OCI-LY7 (cell line): ENCODE results near the gene CRACDL. TPM values are rescaled to one million over a fixed set of nuclear protein-coding genes. Genes with fewer than 3 reads are reported as not detected.

Experiments
- BruUV-seq: library from RNA; stranded (reverse); fragments of 400-500 nt; replicated peaks from 2 replicates; lab custom pipeline; 2021; lab: Mats Ljungman, UMichigan
- CTCF ChIA-PET: fragments of 300-600 bp; sonication (Branson Sonifier 250); formaldehyde crosslinking; loops from one replicate; lab custom pipeline; 2022; ENCODE audit warnings: antibody characterized with exemption; ENCODE audit not compliant: unreplicated experiment; lab: Charles Lee
- POLR2A ChIA-PET: fragments of 300-600 bp; sonication (Branson Sonifier 250); formaldehyde crosslinking; loops from one replicate; lab custom pipeline; 2022; ENCODE audit warnings: antibody characterized with exemption; lab: Charles Lee
- DNase-seq: peaks from one replicate; pipeline ENCODE4 v3.0.0-alpha.2; 2015; ENCODE audit warnings: low spot score
- H2AFZ ChIP-seq: fragments of 200-600 bp; sonication (generic), shearing (Covaris generic); 2 replicates; pipeline ENCODE4 v1.6.1; 2014; ENCODE audit warnings: mild to moderate bottlenecking, antibody characterized with exemption, low read length, moderate library complexity
- H3K27ac ChIP-seq: fragments of 200-600 bp; sonication (generic); 2 replicates; pipeline ENCODE4 v1.5.1; 2014; ENCODE audit warnings: mixed run types, low read depth, mild to moderate bottlenecking, moderate library complexity, low read length, inconsistent platforms; ENCODE audit not compliant: poor library complexity, severe bottlenecking
- H3K36me3 ChIP-seq: fragments of 200-600 bp; sonication (generic); 2 replicates; pipeline ENCODE4 v1.6.1; 2014; ENCODE audit warnings: mild to moderate bottlenecking, antibody characterized with exemption, low read length, moderate library complexity, mixed read lengths; ENCODE audit not compliant: insufficient read depth
- H3K4me1 ChIP-seq: fragments of 200-600 bp; sonication (generic); 2 replicates; pipeline ENCODE4 v1.5.1; 2014; ENCODE audit warnings: mild to moderate bottlenecking, low read length; ENCODE audit not compliant: insufficient read depth, poor library complexity, severe bottlenecking
- H3K4me2 ChIP-seq: fragments of 200-600 bp; sonication (generic); 2 replicates; pipeline ENCODE4 v1.6.1; 2014; ENCODE audit warnings: mild to moderate bottlenecking, low read length
- H3K4me3 ChIP-seq: fragments of 200-600 bp; sonication (generic); 2 replicates; pipeline ENCODE4 v1.5.1; 2014; ENCODE audit warnings: mild to moderate bottlenecking, low read depth, low read length; ENCODE audit not compliant: poor library complexity, severe bottlenecking
- H3K79me2 ChIP-seq: fragments of 200-600 bp; sonication (generic); 2 replicates; pipeline ENCODE4 v1.6.1; 2016; ENCODE audit warnings: low read depth, mild to moderate bottlenecking, low read length, moderate library complexity, mixed read lengths; ENCODE audit not compliant: insufficient read depth
- H3K9me2 ChIP-seq: fragments of 200-600 bp; sonication (generic); 2 replicates; pipeline ENCODE4 v1.6.1; 2016; ENCODE audit warnings: mild to moderate bottlenecking, low read length, mixed read lengths; ENCODE audit not compliant: insufficient read depth
- H3K9me3 ChIP-seq: fragments of 200-600 bp; sonication (generic); 2 replicates; pipeline ENCODE4 v1.6.1; 2014; ENCODE audit warnings: mild to moderate bottlenecking, mixed run types, low read length, mixed read lengths
- H4K20me1 ChIP-seq: fragments of 200-600 bp; sonication (generic); 2 replicates; pipeline ENCODE4 v1.6.1; 2014; ENCODE audit warnings: mild to moderate bottlenecking, antibody characterized with exemption, low read length, moderate library complexity, mixed read lengths; ENCODE audit not compliant: insufficient read depth
- EZH2phosphoT487 ChIP-seq: fragments of 200-600 bp; sonication (generic); IDR thresholded peaks from 2 replicates; pipeline ENCODE4 v1.6.1; 2018; ENCODE audit warnings: low read depth, borderline replicate concordance, mild to moderate bottlenecking, mixed run types, antibody characterized with exemption, low read length, moderate library complexity, mixed read lengths
- intact Hi-C: fragments of 100-400 bp; cut with micrococcal nuclease; formaldehyde crosslinking; loops from one replicate; pipeline ENCODE4 v1.10.0; 2022; ENCODE audit not compliant: unreplicated experiment
- total RNA-seq, 2 experiments: library from RNA; depleted of rRNA in 1 of 2; stranded (reverse); fragments of >200 nt in 1 of 2; shearing (Covaris generic) in 1 of 2; gene quantifications; 2 replicates each; pipeline ENCODE4 v1.2.3, GENCODE V29; 2014 to 2022
- TF ChIP-seq, protein P1 (sequence below): fragments of 200-600 bp; sonication (generic); conservative IDR thresholded peaks from 2 replicates; pipeline ENCODE4 v1.5.1; 2014; ENCODE audit warnings: mild to moderate bottlenecking, antibody characterized with exemption, low read length, moderate library complexity, mixed read lengths

The CRACDL gene
- total RNA-seq, 2 experiments from 2014 or later, result 0.03 to 0.13 TPM

DNA sequence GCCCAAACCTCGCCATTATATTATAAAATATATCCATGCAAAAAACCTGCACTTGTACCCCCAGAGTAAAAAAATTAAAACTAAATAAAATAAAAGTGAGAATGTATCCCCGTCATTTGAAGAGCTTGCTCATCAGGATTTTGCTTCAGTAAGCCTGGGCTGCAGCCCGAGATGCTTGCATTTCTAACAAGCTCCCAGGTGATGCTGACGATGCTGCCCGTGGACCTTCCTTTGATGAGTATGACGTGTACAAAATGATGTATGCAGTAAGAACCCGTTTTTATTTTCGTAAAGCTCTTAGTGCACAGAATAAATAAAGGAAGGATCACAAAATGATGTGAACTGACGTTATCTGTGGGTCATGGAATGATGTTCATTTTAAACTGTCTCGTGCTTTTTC, 63.5 kb downstream of the CRACDL start:
- H3K27ac ChIP-seq, result no peak overlapping the region
- no TSS peak for BruUV-seq
- H3K4me2 ChIP-seq, result no peak overlapping the region
- no peak overlapping the region for H2AFZ ChIP-seq
- ChIA-PET POLR2A (no interaction called here), CTCF (no interaction called here)
- no peaks in the 10 kb centered on the region for H3K9me2 ChIP-seq
- intact Hi-C loops, result no loop called here
- H3K79me2 ChIP-seq, result no peaks in the 10 kb centered on the region
- H3K4me1 ChIP-seq, result no peaks in the 10 kb centered on the region
- no peaks in the 10 kb centered on the region for H3K9me3 ChIP-seq
- H4K20me1 ChIP-seq, result no peaks in the 10 kb centered on the region
- TF ChIP-seq, protein P1, sequence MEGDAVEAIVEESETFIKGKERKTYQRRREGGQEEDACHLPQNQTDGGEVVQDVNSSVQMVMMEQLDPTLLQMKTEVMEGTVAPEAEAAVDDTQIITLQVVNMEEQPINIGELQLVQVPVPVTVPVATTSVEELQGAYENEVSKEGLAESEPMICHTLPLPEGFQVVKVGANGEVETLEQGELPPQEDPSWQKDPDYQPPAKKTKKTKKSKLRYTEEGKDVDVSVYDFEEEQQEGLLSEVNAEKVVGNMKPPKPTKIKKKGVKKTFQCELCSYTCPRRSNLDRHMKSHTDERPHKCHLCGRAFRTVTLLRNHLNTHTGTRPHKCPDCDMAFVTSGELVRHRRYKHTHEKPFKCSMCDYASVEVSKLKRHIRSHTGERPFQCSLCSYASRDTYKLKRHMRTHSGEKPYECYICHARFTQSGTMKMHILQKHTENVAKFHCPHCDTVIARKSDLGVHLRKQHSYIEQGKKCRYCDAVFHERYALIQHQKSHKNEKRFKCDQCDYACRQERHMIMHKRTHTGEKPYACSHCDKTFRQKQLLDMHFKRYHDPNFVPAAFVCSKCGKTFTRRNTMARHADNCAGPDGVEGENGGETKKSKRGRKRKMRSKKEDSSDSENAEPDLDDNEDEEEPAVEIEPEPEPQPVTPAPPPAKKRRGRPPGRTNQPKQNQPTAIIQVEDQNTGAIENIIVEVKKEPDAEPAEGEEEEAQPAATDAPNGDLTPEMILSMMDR, result no peak
- no peak for TF ChIP-seq EZH2phosphoT487
- DNase-seq, result no peak
- no peaks in the 10 kb centered on the region for H3K36me3 ChIP-seq
- no peak overlapping the region for H3K4me3 ChIP-seq

DNA sequence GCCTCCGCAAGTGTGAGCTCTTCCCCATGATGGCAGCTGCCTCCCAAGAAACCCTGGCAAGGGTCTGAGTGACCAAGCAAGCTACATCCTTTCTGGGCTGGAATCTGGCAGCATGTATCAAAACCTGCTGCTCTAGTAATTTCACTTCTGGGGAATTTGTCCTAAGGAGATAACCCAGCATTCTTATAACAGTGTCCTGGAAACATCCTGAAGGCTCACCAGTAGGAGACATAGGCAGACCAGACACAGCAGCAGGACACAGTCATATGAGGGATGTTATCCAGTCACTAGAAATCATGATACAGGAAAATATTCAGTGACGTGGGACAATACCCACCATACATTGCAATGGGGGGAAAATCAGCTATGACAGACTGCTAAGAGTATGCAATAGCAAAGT, 64.5 kb downstream of the CRACDL start:
- no peak overlapping the region for H3K4me2 ChIP-seq
- BruUV-seq, result no TSS peak
- CTCF ChIA-PET, result no interaction called here

DNA sequence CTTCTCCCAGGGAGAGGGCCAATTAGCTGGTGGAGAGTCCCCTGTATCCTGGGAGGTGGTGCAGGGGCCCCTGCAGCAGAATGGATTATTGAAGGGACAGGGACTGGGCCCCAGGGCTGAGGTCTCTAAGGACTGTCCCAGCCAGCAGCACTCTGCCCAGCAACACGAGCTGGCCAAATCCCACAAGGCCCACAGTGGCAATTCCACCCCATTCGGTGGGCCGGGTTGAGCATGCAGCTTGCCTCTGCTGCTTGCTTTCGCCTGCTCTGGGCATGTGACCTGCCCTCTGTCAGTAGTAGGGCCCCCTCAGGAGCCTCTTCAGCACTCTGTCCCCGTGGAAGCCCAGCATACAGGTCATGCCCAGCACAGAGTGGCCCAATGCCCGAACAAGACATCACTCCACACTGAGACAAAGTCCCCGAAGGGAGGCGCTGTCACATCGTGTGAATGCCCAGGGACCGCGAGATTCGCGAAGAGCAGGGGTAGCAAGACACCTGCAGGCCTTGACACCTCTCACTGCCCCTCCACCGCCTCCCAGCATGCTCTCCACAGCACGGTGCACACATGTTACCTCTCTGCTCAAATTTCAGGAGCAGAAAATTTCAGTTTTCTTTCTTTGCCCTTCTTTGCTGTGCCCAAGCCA, 65.4 kb downstream of the CRACDL start:
- H3K9me3 ChIP-seq, result no peaks in the 10 kb centered on the region
- intact Hi-C loops, result no loop called here
- H3K4me2 ChIP-seq, result no peak overlapping the region
- ChIA-PET POLR2A (no interaction called here), CTCF (no interaction called here)
- no peak overlapping the region for H2AFZ ChIP-seq
- DNase-seq, result no peak
- TF ChIP-seq, protein P1, result no peak
- no peak for TF ChIP-seq EZH2phosphoT487
- no peaks in the 10 kb centered on the region for H3K9me2 ChIP-seq
- no peak overlapping the region for H3K4me3 ChIP-seq
- H4K20me1 ChIP-seq, result no peaks in the 10 kb centered on the region
- no peaks in the 10 kb centered on the region for H3K79me2 ChIP-seq
- H3K36me3 ChIP-seq, result no peaks in the 10 kb centered on the region
- H3K4me1 ChIP-seq, result no peaks in the 10 kb centered on the region
- no peak overlapping the region for H3K27ac ChIP-seq
- no TSS peak for BruUV-seq

More for the DNA sequence above, 64.5 kb downstream of the CRACDL start:
- Histone ChIP-seq H3K9me3 (no peaks in the 10 kb centered on the region), H4K20me1 (no peaks in the 10 kb centered on the region), H3K27ac (no peak overlapping the region), H3K36me3 (no peaks in the 10 kb centered on the region), H3K4me3 (no peak overlapping the region), H3K9me2 (no peaks in the 10 kb centered on the region), H2AFZ (no peak overlapping the region), H3K4me1 (no peaks in the 10 kb centered on the region), H3K79me2 (no peaks in the 10 kb centered on the region)
- intact Hi-C loops, result no loop called here
- no peak for DNase-seq
- POLR2A ChIA-PET, result no interaction called here
- TF ChIP-seq, protein P1, result no peak
- no peak for TF ChIP-seq EZH2phosphoT487
